ENCODE measurements around the gene GRID2IP.
A peak's percentile ranks its signal among the peaks of the same experiment; 100 is the strongest.

Gene GRID2IP

GRCh38 chr7:6520163-6520981 lies 30.9 kb downstream of the GRID2IP start:
- DNase-seq (ENCODE audit: low read depth in 2 of 2) = no peak

GRCh38 chr7:6516387-6516983 lies 34.8 kb downstream of the GRID2IP start:
- peak; percentile 26 to 47 for DNase-seq (ENCODE audit: low read depth in 2 of 2)

- DNase-seq (ENCODE audit: low read depth in 2 of 2) = no peak
These were observed 37.7 kb downstream of the GRID2IP start for GRCh38 chr7:6513541-6513940.

GRCh38 chr7:6512892-6513291 lies 38.4 kb downstream of the GRID2IP start:
- no peak for DNase-seq (ENCODE audit: low read depth in 2 of 2)

GRCh38 chr7:6510476-6511133 lies 40.7 kb downstream of the GRID2IP start:
- no peak for DNase-seq (ENCODE audit: low read depth in 2 of 2)

GRCh38 chr7:6508950-6509349 lies 42.3 kb downstream of the GRID2IP start:
- no peak for DNase-seq (ENCODE audit: low read depth in 2 of 2)

GRCh38 chr7:6508539-6508938 lies 42.7 kb downstream of the GRID2IP start:
- DNase-seq (ENCODE audit: low read depth in 2 of 2) = no peak

- DNase-seq (ENCODE audit: low read depth in 2 of 2) = no peak
These were observed 43.4 kb downstream of the GRID2IP start for GRCh38 chr7:6507906-6508305.

- DNase-seq (ENCODE audit: low read depth in 2 of 2) = no peak
These were observed 45.3 kb downstream of the GRID2IP start for GRCh38 chr7:6505685-6506559.

GRCh38 chr7:6504996-6505395 lies 46.3 kb downstream of the GRID2IP start:
- DNase-seq (ENCODE audit: low read depth in 2 of 2) = no peak

- no peak for DNase-seq (ENCODE audit: low read depth in 2 of 2)
These were observed 48.4 kb downstream of the GRID2IP start for GRCh38 chr7:6502886-6503285.

GRCh38 chr7:6501586-6502564 lies 49.4 kb downstream of the GRID2IP start:
- DNase-seq (ENCODE audit: low read depth in 2 of 2) = no peak

- DNase-seq (ENCODE audit: low read depth in 2 of 2) = no peak
These were observed 50.6 kb downstream of the GRID2IP start for GRCh38 chr7:6500691-6501090.

GRCh38 chr7:6497994-6498393 lies 53.3 kb downstream of the GRID2IP start:
- DNase-seq (ENCODE audit: low read depth in 2 of 2) = no peak

- no peak for DNase-seq (ENCODE audit: low read depth in 2 of 2)
These were observed 53.7 kb downstream of the GRID2IP start for GRCh38 chr7:6497637-6497905.

GRCh38 chr7:6496842-6497636 lies 54.2 kb downstream of the GRID2IP start:
- no peak for DNase-seq (ENCODE audit: low read depth in 2 of 2)

GRCh38 chr7:6495597-6496262 lies 55.5 kb downstream of the GRID2IP start:
- no peak for DNase-seq (ENCODE audit: low read depth in 2 of 2)

- no peak for DNase-seq (ENCODE audit: low read depth in 2 of 2)
These were observed 56.9 kb downstream of the GRID2IP start for GRCh38 chr7:6494365-6494764.

- DNase-seq (ENCODE audit: low read depth in 2 of 2) = no peak
These were observed 60.1 kb downstream of the GRID2IP start for GRCh38 chr7:6491194-6491593.

- no peak for DNase-seq (ENCODE audit: low read depth in 2 of 2)
These were observed 61.6 kb downstream of the GRID2IP start for GRCh38 chr7:6489612-6490011.
